Measurements from ENCODE around the gene DNLZ. TPM values are rescaled to one million over a fixed set of nuclear protein-coding genes. Genes with fewer than 3 reads are reported as not detected.
A peak's percentile ranks its signal among the peaks of the same experiment; 100 is the strongest.

Gene DNLZ
- polyA plus RNA-seq, 3 donors, result 10.3 to 14.7 (median 14.6) TPM

DNA sequence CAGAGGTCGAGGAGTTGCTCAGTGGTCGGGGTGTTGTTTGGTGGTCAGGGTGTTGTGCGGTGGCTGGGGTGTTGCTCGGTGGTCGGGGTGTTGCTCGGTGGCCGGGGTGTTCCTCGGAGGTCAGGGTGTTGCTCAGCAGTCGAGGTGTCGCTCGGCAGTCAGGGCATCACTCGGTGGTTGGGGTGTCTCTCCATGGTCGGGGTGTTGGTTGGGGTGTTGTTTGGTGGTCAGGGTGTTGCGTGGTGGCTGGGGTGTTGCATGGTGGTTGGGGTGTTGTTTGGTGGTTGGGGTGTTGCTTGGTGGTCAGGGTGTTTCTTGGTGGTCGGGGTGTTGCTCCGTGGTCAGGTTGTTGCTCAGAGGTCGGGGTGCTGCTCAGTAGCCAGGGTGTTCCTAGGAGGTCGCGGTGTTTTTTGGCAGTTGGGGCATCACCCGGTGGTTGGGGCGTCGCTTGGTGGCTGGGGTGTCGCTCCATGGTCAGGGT is 47.2 kb downstream of the DNLZ start:
- DNase-seq (ENCODE audit: extremely low read depth in 1 of 11, low read depth in 9 of 11, low spot score in 4 of 11), result no peak

DNA sequence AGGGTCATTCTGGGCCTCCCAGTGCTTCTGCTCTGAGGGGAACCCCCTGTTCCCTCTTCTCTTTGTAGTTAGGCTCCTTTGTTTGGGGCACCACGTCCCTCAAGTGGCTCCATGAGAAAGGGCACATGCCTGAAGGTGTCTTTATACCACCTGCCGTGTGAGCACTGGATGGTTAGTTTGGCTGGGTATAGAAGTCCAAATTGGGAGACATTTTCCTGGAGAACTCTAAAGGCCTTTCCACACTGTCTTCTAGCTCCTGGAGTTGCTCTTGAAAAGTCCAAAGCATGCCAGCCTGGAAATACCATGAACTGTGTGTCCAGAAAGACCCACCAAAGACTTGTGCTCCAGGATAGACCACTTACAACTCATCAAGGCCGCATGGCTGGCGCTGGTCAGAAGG is 48.6 kb downstream of the DNLZ start:
- no peak for DNase-seq (ENCODE audit: extremely low read depth in 1 of 11, low read depth in 9 of 11, low spot score in 4 of 11)

- no peak for DNase-seq (ENCODE audit: extremely low read depth in 1 of 11, low read depth in 9 of 11, low spot score in 4 of 11)
These were observed 49.5 kb downstream of the DNLZ start for GRCh38 chr9:136314056-136314416.

- no peak for DNase-seq (ENCODE audit: extremely low read depth in 1 of 11, low read depth in 9 of 11, low spot score in 4 of 11)
These were observed 50.2 kb downstream of the DNLZ start for GRCh38 chr9:136313111-136314055.

DNA sequence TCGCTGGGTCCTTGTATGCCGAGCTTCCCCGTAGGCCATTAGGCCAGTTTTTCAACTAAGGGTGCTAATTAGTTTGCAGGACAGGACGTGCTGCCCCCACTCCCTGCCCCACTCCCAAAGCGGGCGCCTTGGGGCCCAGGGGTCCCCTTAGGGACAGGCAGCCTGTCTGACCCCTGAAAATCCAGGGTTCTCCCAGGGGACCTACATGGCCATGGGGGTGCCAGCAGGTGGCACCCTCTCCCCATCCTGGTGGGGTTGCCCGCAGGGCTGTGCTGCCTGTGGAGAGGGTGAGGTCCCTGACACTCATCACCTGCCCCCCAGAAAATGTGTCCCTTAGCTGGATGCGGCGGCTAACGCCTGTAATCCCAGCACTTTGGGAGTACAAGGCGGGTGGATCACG is 51.1 kb downstream of the DNLZ start:
- no peak for DNase-seq (ENCODE audit: extremely low read depth in 1 of 11, low read depth in 9 of 11, low spot score in 4 of 11)

DNA sequence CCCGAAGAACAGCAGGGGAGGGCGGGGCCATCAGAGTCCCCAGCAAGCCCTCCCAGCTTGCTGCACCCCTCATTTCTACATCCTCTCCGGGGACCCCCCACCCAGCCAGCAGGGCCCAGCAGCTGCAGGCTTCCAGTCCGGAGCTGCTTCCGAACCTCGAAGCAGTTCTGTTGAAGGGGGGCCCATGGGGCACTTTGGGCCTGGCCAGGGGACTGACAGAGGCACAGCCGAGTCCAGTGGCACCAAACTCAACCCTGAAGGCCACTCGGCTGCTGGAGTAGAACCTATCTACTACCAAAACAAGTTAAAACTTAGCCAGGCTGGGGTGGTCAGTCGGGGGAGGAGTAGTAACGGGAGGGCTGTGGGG is 51.6 kb downstream of the DNLZ start:
- DNase-seq (ENCODE audit: extremely low read depth in 1 of 11, low read depth in 9 of 11, low spot score in 4 of 11), result no peak

- peak in 1 of 11 donors; percentile 48 for DNase-seq (ENCODE audit: extremely low read depth in 1 of 11, low read depth in 9 of 11, low spot score in 4 of 11)
These were observed 52.2 kb downstream of the DNLZ start for GRCh38 chr9:136311051-136312008.

- DNase-seq (ENCODE audit: extremely low read depth in 1 of 11, low read depth in 9 of 11, low spot score in 4 of 11), result no peak
These were observed 53.1 kb downstream of the DNLZ start for GRCh38 chr9:136310273-136311030.

GRCh38 chr9:136309806-136310220 is 53.7 kb downstream of the DNLZ start:
- no peak for DNase-seq (ENCODE audit: extremely low read depth in 1 of 11, low read depth in 9 of 11, low spot score in 4 of 11)

Other genes starting within 250 kb of the DNLZ start
- 10 to 100 TPM; 16.2 to 22.9 (median 19.7) TPM for gene TMEM250, start 244.9 kb downstream of the DNLZ start, polyA plus RNA-seq (ENCODE audit: insufficient read length in 3 of 3)
- gene LHX3, start 158.6 kb downstream of the DNLZ start, polyA plus RNA-seq (ENCODE audit: insufficient read length in 3 of 3), result not detected
- gene QSOX2, start 117.9 kb downstream of the DNLZ start, polyA plus RNA-seq (ENCODE audit: insufficient read length in 3 of 3), result 10 to 100 TPM; 16.6 to 19.0 (median 18.8) TPM
- 1 to 10 TPM; 1.7 to 4.5 (median 2.3) TPM for gene CCDC187, start 59.6 kb downstream of the DNLZ start, polyA plus RNA-seq (ENCODE audit: insufficient read length in 3 of 3)
- gene GPSM1, start 36.2 kb downstream of the DNLZ start, polyA plus RNA-seq (ENCODE audit: insufficient read length in 3 of 3), result 10 to 100 TPM; 28.2 to 48.1 (median 47.2) TPM
- gene CARD9, start 9.9 kb upstream of the DNLZ start, polyA plus RNA-seq (ENCODE audit: insufficient read length in 3 of 3), result 1 to 10 TPM; 1.3 to 3.2 (median 3.0) TPM
- gene SNAPC4, start 36.4 kb upstream of the DNLZ start, polyA plus RNA-seq (ENCODE audit: insufficient read length in 3 of 3), result 10 to 100 TPM; 10.0 to 14.8 (median 13.6) TPM
- gene ENTR1, start 46.9 kb upstream of the DNLZ start, polyA plus RNA-seq (ENCODE audit: insufficient read length in 3 of 3), result 10 to 100 TPM; 45.3 to 60.6 (median 48.1) TPM
- gene PMPCA, start 46.9 kb upstream of the DNLZ start, polyA plus RNA-seq (ENCODE audit: insufficient read length in 3 of 3), result 10 to 100 TPM; 55.7 to 67.3 (median 61.1) TPM
- 10 to 100 TPM; 11.6 to 17.0 (median 16.9) TPM for gene INPP5E, start 76.1 kb upstream of the DNLZ start, polyA plus RNA-seq (ENCODE audit: insufficient read length in 3 of 3)
- gene SEC16A, start 119.3 kb upstream of the DNLZ start, polyA plus RNA-seq (ENCODE audit: insufficient read length in 3 of 3), result 10 to 100 TPM; 63.2 to 66.9 (median 63.5) TPM
- gene NOTCH1, start 182.3 kb upstream of the DNLZ start, polyA plus RNA-seq (ENCODE audit: insufficient read length in 3 of 3), result 10 to 100 TPM; 23.6 to 40.9 (median 36.2) TPM